Sigmoid colon (tissue), 4 donors: ENCODE results near the gene ANKDD1B.

Experiments used
- EP300 ChIP-seq, 4 donors: sonication (generic); formaldehyde crosslinking; IDR thresholded peaks; one replicate each; pipeline ENCODE4 v1.6.1; 2017; ENCODE audit warnings: antibody characterized with exemption in 4 of 4
- POLR2A ChIP-seq, 2 donors: fragments of 450-650 bp; IDR thresholded peaks; one replicate each; pipeline ENCODE4 v1.6.1; 2016; ENCODE audit warnings: antibody characterized with exemption in 2 of 2, mild to moderate bottlenecking in 2 of 2, moderate library complexity in 2 of 2
- POLR2AphosphoS5 ChIP-seq, 4 donors: sonication (generic); formaldehyde crosslinking; IDR thresholded peaks; one replicate each; pipeline ENCODE4 v1.6.1; 2017; ENCODE audit warnings: antibody characterized with exemption in 4 of 4
- TF ChIP-seq, protein P1 (sequence below), 4 experiments: fragments of 450-650 bp in 3 of 4; fragments of 200-600 bp in 1 of 4; IDR thresholded peaks; one replicate each; pipeline ENCODE4 v1.5.1; 2016 to 2019; ENCODE audit warnings: antibody characterized with exemption in 4 of 4, mild to moderate bottlenecking in 3 of 4, moderate library complexity in 2 of 4

DNA sequence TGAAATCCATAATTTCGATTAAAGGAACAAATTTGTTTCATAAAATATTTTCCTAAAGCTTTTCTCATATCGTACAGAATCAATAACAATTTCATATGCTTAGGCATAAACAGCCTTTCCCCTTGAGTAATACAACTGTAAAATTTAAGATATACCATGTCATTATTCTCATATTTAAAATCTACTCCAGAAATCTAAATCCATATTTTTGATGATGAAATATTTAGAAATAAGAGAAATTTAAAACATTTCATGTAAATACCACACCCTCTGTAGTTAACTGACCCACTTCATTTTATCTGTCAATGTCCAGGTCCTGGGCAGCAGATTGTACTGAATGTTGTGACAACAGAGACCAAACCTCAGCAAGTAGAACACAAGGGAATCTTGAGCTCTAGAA lies 100.8 kb downstream of the ANKDD1B start:
- TF ChIP-seq, protein P1, sequence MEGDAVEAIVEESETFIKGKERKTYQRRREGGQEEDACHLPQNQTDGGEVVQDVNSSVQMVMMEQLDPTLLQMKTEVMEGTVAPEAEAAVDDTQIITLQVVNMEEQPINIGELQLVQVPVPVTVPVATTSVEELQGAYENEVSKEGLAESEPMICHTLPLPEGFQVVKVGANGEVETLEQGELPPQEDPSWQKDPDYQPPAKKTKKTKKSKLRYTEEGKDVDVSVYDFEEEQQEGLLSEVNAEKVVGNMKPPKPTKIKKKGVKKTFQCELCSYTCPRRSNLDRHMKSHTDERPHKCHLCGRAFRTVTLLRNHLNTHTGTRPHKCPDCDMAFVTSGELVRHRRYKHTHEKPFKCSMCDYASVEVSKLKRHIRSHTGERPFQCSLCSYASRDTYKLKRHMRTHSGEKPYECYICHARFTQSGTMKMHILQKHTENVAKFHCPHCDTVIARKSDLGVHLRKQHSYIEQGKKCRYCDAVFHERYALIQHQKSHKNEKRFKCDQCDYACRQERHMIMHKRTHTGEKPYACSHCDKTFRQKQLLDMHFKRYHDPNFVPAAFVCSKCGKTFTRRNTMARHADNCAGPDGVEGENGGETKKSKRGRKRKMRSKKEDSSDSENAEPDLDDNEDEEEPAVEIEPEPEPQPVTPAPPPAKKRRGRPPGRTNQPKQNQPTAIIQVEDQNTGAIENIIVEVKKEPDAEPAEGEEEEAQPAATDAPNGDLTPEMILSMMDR (IDR thresholded peaks at IDR 0.05) = no peak
- TF ChIP-seq POLR2A (IDR thresholded peaks at IDR 0.05) (no peak), EP300 (IDR thresholded peaks at IDR 0.05) (no peak), POLR2AphosphoS5 (IDR thresholded peaks at IDR 0.05) (no peak)
